SK-N-SH (cell line): ENCODE measurements around the gene IFT27. TPM values are rescaled to one million over a fixed set of nuclear protein-coding genes. Genes with fewer than 3 reads are reported as not detected.

Experiments
- CTCF ChIA-PET: fragments of 300-600, 350-600 bp; formaldehyde crosslinking; extraction: SDS; loops from one replicate; lab custom pipeline; 2021; lab: Yijun Ruan, JAX
- POLR2A ChIA-PET: fragments of 350-600 bp; sonication (Branson Sonifier 250); formaldehyde crosslinking; extraction: SDS; loops from one replicate; lab custom pipeline; 2020; ENCODE audit warnings: antibody characterized with exemption, inconsistent platforms; lab: Yijun Ruan, JAX
- DNase-seq: peaks from one replicate; pipeline ENCODE4 v3.0.0; 2012
- H2AFZ ChIP-seq: fragments of 200-600 bp; sonication (generic); 2 replicates; pipeline ENCODE4 v1.8.1; 2016; ENCODE audit warnings: antibody characterized with exemption, mild to moderate bottlenecking, low read depth
- H3F3A ChIP-seq: fragments of 200-600 bp; sonication (generic); replicated peaks from 2 replicates; pipeline ENCODE3; 2016; ENCODE audit warnings: antibody characterized with exemption, mild to moderate bottlenecking; ENCODE audit not compliant: insufficient read depth
- H3K27ac ChIP-seq, 2 experiments: fragments of 200-500 bp in 1 of 2; fragments of 200-600 bp in 1 of 2; sonication (Bioruptor generic) in 1 of 2; sonication (generic), shearing (Covaris generic) in 1 of 2; 2 replicates each; pipeline versions ENCODE4 v1.5.1 to v1.6.1; 2014 to 2016; ENCODE audit warnings: low read depth in 2 of 2, inconsistent platforms in 1 of 2, low read length in 1 of 2, mild to moderate bottlenecking in 1 of 2, mixed read lengths in 1 of 2
- H3K27me3 ChIP-seq: fragments of 200-600 bp; sonication (generic), shearing (Covaris generic); 2 replicates; pipeline ENCODE4 v1.6.1; 2016; ENCODE audit warnings: mixed run types; ENCODE audit not compliant: insufficient read depth
- H3K36me3 ChIP-seq, 2 experiments: fragments of 200-500 bp in 1 of 2; fragments of 200-600 bp in 1 of 2; sonication (Bioruptor generic) in 1 of 2; sonication (generic) in 1 of 2; replicated peaks in 1 of 2; 2 replicates each; pipeline versions ENCODE3 to v1.5.1; 2014 to 2016; ENCODE audit warnings: low read length in 1 of 2, mild to moderate bottlenecking in 1 of 2; ENCODE audit not compliant: insufficient read depth in 2 of 2, control insufficient read depth in 1 of 2
- H3K4me1 ChIP-seq, 2 experiments: fragments of 200-500 bp in 1 of 2; fragments of 200-600 bp in 1 of 2; sonication (Bioruptor generic) in 1 of 2; sonication (generic), shearing (Covaris generic) in 1 of 2; 2 replicates each; pipeline versions ENCODE4 v1.5.1 to v1.6.1; 2014 to 2016; ENCODE audit warnings: low read depth in 1 of 2, low read length in 1 of 2, mixed run types in 1 of 2; ENCODE audit not compliant: insufficient read depth in 2 of 2, control insufficient read depth in 1 of 2
- H3K4me2 ChIP-seq: fragments of 200-600 bp; sonication (generic), shearing (Covaris generic); 2 replicates; pipeline ENCODE4 v1.6.1; 2017; ENCODE audit warnings: mixed run types
- H3K4me3 ChIP-seq, 2 experiments: fragments of 200-500 bp in 1 of 2; fragments of 200-600 bp in 1 of 2; sonication (Bioruptor generic) in 1 of 2; sonication (generic), shearing (Covaris generic) in 1 of 2; 2 replicates each; pipeline versions ENCODE4 v1.5.1 to v1.8.1; 2014 to 2016; ENCODE audit warnings: low read depth in 2 of 2, inconsistent platforms in 1 of 2, low read length in 1 of 2, mild to moderate bottlenecking in 1 of 2, mixed read lengths in 1 of 2, moderate library complexity in 1 of 2
- H3K79me2 ChIP-seq: fragments of 200-600 bp; sonication (generic); 2 replicates; pipeline ENCODE4 v1.8.1; 2017; ENCODE audit warnings: mild to moderate bottlenecking; ENCODE audit not compliant: insufficient read depth
- H3K9ac ChIP-seq: fragments of 200-600 bp; sonication (generic); 2 replicates; pipeline ENCODE4 v1.6.1; 2017; ENCODE audit warnings: mixed run types
- H3K9me2 ChIP-seq: fragments of 200-600 bp; sonication (generic); 2 replicates; pipeline ENCODE4 v1.6.1; 2017; ENCODE audit warnings: mixed run types
- H3K9me3 ChIP-seq: fragments of 200-600 bp; sonication (generic); 2 replicates; pipeline ENCODE4 v1.6.1; 2017; ENCODE audit warnings: mixed run types, mild to moderate bottlenecking, moderate library complexity
- H4K20me1 ChIP-seq: fragments of 200-600 bp; sonication (generic); 2 replicates; pipeline ENCODE4 v1.6.1; 2017; ENCODE audit warnings: mild to moderate bottlenecking, mixed run types; ENCODE audit not compliant: insufficient read depth
- CTCF ChIP-seq: fragments of 200-600 bp; sonication (generic); IDR thresholded peaks from 2 replicates; pipeline ENCODE4 v1.6.1; 2017; ENCODE audit warnings: antibody characterized with exemption, mild to moderate bottlenecking, moderate library complexity
- ELF1 ChIP-seq: IDR thresholded peaks from 2 replicates; pipeline ENCODE4 v1.4.0; 2012
- EP300 ChIP-seq, 2 experiments: IDR thresholded peaks; 2 replicates each; pipeline versions ENCODE4 v1.4.0 to v1.6.1; 2012; ENCODE audit warnings: borderline replicate concordance in 1 of 2, low read depth in 1 of 2, low read length in 1 of 2
- FOXJ3 ChIP-seq: sonication (generic); formaldehyde crosslinking; IDR thresholded peaks from 2 replicates; pipeline ENCODE4 v1.5.1; 2020; ENCODE audit warnings: mild to moderate bottlenecking, missing genetic modification reagents
- NFIC ChIP-seq: IDR thresholded peaks from 2 replicates; pipeline ENCODE4 v1.4.0; 2012; ENCODE audit warnings: borderline replicate concordance
- RCOR1 ChIP-seq: fragments of 150-350 bp; IDR thresholded peaks from 2 replicates; pipeline ENCODE4 v1.6.1; 2017; ENCODE audit warnings: antibody characterized with exemption, low read length
- RXRA ChIP-seq: IDR thresholded peaks from 2 replicates; pipeline ENCODE4 v1.4.0; 2012; ENCODE audit warnings: low read depth, mild to moderate bottlenecking, borderline replicate concordance
- SIN3A ChIP-seq: IDR thresholded peaks from 2 replicates; pipeline ENCODE4 v1.6.1; 2012; ENCODE audit warnings: low read depth, mild to moderate bottlenecking, low read length, moderate library complexity, borderline replicate concordance
- TAF1 ChIP-seq: IDR thresholded peaks from 2 replicates; pipeline ENCODE4 v1.6.1; 2012; ENCODE audit warnings: low read depth, mild to moderate bottlenecking, low read length, moderate library complexity, borderline replicate concordance
- TEAD4 ChIP-seq: IDR thresholded peaks from 2 replicates; pipeline ENCODE4 v1.4.0; 2012; ENCODE audit warnings: mild to moderate bottlenecking, borderline replicate concordance; ENCODE audit not compliant: insufficient read depth
- WGBS: methylation state at CpG from one replicate; pipeline ENCODE4 v1.1.6; 2017; ENCODE audit warnings: low lambda C conversion rate; 5-methylcytosine and 5-hydroxymethylcytosine counted together
- polyA plus RNA-seq, 3 experiments: library from polyadenylated mRNA; depleted of rRNA; stranded (reverse); fragments of >200 nt; gene quantifications; 2 replicates each; pipeline ENCODE4 v1.2.3, GENCODE V29; 2012
- TF ChIP-seq, protein P1 (sequence below): IDR thresholded peaks from 2 replicates; pipeline ENCODE4 v1.4.0; 2012; ENCODE audit warnings: low read depth, borderline replicate concordance

Gene IFT27
- polyA plus RNA-seq, 1 of the 3 experiments (the other 2 are of a cell fraction): 29.4 TPM

DNA sequence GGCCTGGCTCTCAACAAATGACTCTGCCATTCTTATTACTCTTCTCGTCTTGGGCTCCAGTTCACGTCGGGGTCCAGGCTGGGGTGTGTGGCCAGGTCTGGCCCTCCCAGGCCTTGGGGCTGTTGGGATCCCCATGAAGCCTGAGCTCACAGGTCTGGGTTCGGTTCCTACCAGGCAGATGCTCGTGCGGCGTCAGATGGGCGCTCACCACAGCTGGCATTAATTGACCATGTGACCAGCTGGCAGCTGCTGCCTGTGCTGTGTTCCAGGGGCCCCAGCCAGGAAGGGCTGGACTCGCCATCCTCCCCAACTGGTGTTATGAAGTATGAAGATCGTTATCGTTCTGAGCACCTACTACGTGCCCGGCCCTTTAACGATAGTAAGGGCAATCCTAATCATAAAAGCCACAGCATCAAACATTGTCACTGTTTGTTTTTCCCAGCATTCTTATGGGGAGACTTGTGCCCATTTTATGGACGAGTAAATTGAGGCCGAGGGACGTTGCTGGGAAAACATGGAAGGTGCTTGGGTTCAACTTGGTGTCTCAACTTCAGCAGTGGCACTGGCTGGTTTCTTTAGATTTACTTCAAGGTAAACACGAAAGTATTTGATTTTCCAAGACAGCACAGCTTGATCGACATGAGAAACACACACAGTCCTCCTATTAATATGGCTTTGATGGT, 45.6 kb downstream of the IFT27 start:
- POLR2A ChIA-PET: no interaction called here
- Histone ChIP-seq H3K27me3 (no peaks in the 10 kb centered on the region; the same call in 1 of the 2 replicates), H3K4me1 (no peaks in the 10 kb centered on the region), H3K27ac (no peak overlapping the region), H3K4me3 (no peak overlapping the region), H3K4me2 (no peak overlapping the region), H2AFZ (no peak overlapping the region), H3K79me2 (no peaks in the 10 kb centered on the region), H3K36me3 (no peaks in the 10 kb centered on the region), H4K20me1 (no peaks in the 10 kb centered on the region), H3K9me2 (no peaks in the 10 kb centered on the region)
- 75% methylated on average over 15 of the region's 19 CpGs for WGBS
- CTCF ChIA-PET: no interaction called here
- DNase-seq: no peak
- TF ChIP-seq SIN3A: no peak
- no peak for TF ChIP-seq EP300 (IDR thresholded peaks at IDR 0.05; ENCODE audit: borderline replicate concordance in 1 of 2, low read depth in 1 of 2, low read length in 1 of 2)
- no peak for TF ChIP-seq RCOR1
- TF ChIP-seq, protein P1, sequence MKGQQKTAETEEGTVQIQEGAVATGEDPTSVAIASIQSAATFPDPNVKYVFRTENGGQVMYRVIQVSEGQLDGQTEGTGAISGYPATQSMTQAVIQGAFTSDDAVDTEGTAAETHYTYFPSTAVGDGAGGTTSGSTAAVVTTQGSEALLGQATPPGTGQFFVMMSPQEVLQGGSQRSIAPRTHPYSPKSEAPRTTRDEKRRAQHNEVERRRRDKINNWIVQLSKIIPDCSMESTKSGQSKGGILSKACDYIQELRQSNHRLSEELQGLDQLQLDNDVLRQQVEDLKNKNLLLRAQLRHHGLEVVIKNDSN: no peak
- TF ChIP-seq ELF1: no peak
- TF ChIP-seq NFIC: no peak
- no peak for TF ChIP-seq TEAD4
- no peak for TF ChIP-seq FOXJ3 (CRISPR knock-in tag)
- no peak for TF ChIP-seq CTCF
- no peak for TF ChIP-seq TAF1
- TF ChIP-seq, all 33 proteins: peak for 0
- Histone ChIP-seq H3K9me3 (no peaks in the 10 kb centered on the region), H3K9ac (no peak overlapping the region), H3F3A (no peaks in the 10 kb centered on the region)

GRCh38 chr22:36729321-36729720, 46.6 kb downstream of the IFT27 start:
- CTCF ChIA-PET: no interaction called here
- POLR2A ChIA-PET: no interaction called here
- 74% methylated on average over 7 of the region's 7 CpGs for WGBS

More at GRCh38 chr22:36729321-36729720, 46.6 kb downstream of the IFT27 start:
- H3K9me3 ChIP-seq: no peaks in the 10 kb centered on the region
- no peak for TF ChIP-seq RXRA
- H3K79me2 ChIP-seq: no peaks in the 10 kb centered on the region
- H3K9me2 ChIP-seq: no peaks in the 10 kb centered on the region
- no peaks in the 10 kb centered on the region; the same call in 1 of the 2 replicates for H3K27me3 ChIP-seq
- no peak for DNase-seq
- H2AFZ ChIP-seq: no peak overlapping the region
- H3F3A ChIP-seq: no peaks in the 10 kb centered on the region
- no peak overlapping the region for H3K9ac ChIP-seq
- no peak overlapping the region for H3K4me3 ChIP-seq
- no peak overlapping the region for H3K27ac ChIP-seq
- H4K20me1 ChIP-seq: no peaks in the 10 kb centered on the region
- H3K4me1 ChIP-seq: no peaks in the 10 kb centered on the region
- H3K4me2 ChIP-seq: no peak overlapping the region
- H3K36me3 ChIP-seq: no peaks in the 10 kb centered on the region
